ENCODE measurements around the gene TAGLN2. TPM values are rescaled to one million over a fixed set of nuclear protein-coding genes. Genes with fewer than 3 reads are reported as not detected.

Gene TAGLN2
- total RNA-seq, 1 donor from 2014 or later, result 20.1 TPM

DNA sequence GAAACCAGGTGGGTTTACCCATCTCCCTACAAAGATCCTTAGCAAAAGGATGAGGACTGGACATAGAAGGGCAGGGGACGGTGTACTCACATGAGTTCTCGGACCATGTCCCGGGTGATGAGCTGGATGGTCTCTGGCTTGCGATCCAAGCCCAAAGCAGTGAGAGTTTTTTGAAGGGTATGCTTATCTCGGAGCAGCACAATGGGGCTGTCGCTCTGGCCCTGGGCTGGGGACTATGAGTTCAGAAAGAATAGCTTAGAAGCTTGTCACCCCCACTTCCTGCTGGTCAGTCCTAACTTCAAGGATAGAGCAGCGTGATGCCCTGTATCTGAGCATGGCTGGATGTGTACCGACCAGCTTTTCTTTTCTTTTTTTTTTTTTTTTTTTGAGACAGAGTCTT is 34.9 kb downstream of the TAGLN2 start:
- Mint-ChIP-seq H3K27me3 (ENCODE audit: low read depth) (peaks cover 35% of the 10 kb centered on the region), H3K27ac (ENCODE audit: unreplicated experiment) (no peak overlapping the region), H3K9me3 (no peaks in the 10 kb centered on the region), H3K4me1 (peaks cover 9% of the 10 kb centered on the region), H3K4me3 (no peak overlapping the region), H3K36me3 (ENCODE audit: low read depth) (no peaks in the 10 kb centered on the region)
- DNase-seq (ENCODE audit: low read depth, low spot score), result no peak
- TF ChIP-seq CTCF (conservative IDR thresholded peaks at IDR 0.05), result no peak

DNA sequence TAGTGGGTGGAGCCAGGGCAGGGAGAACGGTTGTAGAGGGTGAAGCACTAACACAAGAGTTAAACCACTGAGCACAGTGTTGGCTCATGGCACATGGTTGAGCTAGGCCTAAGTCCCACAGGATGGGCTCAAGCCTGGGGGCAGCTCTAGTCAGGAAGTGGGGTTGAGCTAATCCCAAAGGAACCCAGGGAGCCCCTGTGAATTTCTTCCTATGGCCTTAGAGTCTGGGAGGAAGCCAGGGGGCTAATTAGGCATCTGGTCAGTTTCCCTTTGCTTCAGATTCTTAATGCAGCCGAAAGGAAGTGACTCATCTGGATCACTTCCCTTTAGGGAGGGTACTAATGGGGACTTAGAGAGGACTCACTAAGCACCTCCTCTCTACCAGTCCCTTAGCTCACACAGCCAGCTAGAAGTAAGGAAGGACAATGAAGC is 35.5 kb downstream of the TAGLN2 start:
- no peak for DNase-seq (ENCODE audit: low read depth, low spot score)
- Mint-ChIP-seq H3K4me1 (peaks cover 9% of the 10 kb centered on the region), H3K4me3 (no peak overlapping the region), H3K9me3 (no peaks in the 10 kb centered on the region), H3K27ac (ENCODE audit: unreplicated experiment) (no peak overlapping the region), H3K27me3 (ENCODE audit: low read depth) (peaks cover 33% of the 10 kb centered on the region), H3K36me3 (ENCODE audit: low read depth) (no peaks in the 10 kb centered on the region)
- TF ChIP-seq CTCF (conservative IDR thresholded peaks at IDR 0.05), result no peak

DNA sequence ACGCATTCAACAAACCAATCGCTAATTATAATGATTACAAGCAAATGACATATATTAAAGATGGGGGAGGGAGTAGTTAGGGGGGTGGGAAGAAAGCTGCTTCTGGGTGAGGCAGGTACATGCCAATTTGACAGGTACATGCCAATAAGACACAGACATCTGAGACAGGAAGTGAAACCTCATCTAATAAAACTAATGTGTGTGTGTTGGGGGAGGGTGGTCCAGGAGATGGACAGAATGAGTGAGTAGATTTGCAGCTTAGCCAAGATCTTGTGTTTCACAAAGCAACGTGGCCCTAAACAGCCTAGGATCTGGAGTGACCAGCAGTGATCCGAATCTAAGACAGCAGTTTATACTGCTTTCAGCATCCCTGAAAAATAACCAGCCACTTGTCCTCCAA is 36.1 kb downstream of the TAGLN2 start:
- Mint-ChIP-seq H3K4me3 (no peak overlapping the region), H3K9me3 (no peaks in the 10 kb centered on the region), H3K27ac (ENCODE audit: unreplicated experiment) (no peak overlapping the region), H3K27me3 (ENCODE audit: low read depth) (peaks cover 33% of the 10 kb centered on the region), H3K4me1 (peaks cover 9% of the 10 kb centered on the region), H3K36me3 (ENCODE audit: low read depth) (no peaks in the 10 kb centered on the region)
- DNase-seq (ENCODE audit: low read depth, low spot score), result no peak
- TF ChIP-seq CTCF (conservative IDR thresholded peaks at IDR 0.05), result no peak

GRCh38 chr1:159884296-159884695 is 41.0 kb downstream of the TAGLN2 start:
- Mint-ChIP-seq H3K4me3 (no peak overlapping the region), H3K9me3 (no peaks in the 10 kb centered on the region), H3K27me3 (ENCODE audit: low read depth) (peaks cover 19% of the 10 kb centered on the region), H3K4me1 (no peaks in the 10 kb centered on the region), H3K36me3 (ENCODE audit: low read depth) (no peaks in the 10 kb centered on the region), H3K27ac (ENCODE audit: unreplicated experiment) (no peak overlapping the region)
- no peak for DNase-seq (ENCODE audit: low read depth, low spot score)
- no peak for TF ChIP-seq CTCF (conservative IDR thresholded peaks at IDR 0.05)

- TF ChIP-seq CTCF (conservative IDR thresholded peaks at IDR 0.05), result no peak
- H3K4me3 Mint-ChIP-seq, result no peak overlapping the region
- peaks cover 24% of the 10 kb centered on the region for H3K27me3 Mint-ChIP-seq (ENCODE audit: low read depth)
- H3K36me3 Mint-ChIP-seq (ENCODE audit: low read depth), result no peaks in the 10 kb centered on the region
- no peak for DNase-seq (ENCODE audit: low read depth, low spot score)
- H3K4me1 Mint-ChIP-seq, result no peaks in the 10 kb centered on the region
- no peak overlapping the region for H3K27ac Mint-ChIP-seq (ENCODE audit: unreplicated experiment)
- no peaks in the 10 kb centered on the region for H3K9me3 Mint-ChIP-seq
These were observed 42.2 kb downstream of the TAGLN2 start for GRCh38 chr1:159883134-159883533.

DNA sequence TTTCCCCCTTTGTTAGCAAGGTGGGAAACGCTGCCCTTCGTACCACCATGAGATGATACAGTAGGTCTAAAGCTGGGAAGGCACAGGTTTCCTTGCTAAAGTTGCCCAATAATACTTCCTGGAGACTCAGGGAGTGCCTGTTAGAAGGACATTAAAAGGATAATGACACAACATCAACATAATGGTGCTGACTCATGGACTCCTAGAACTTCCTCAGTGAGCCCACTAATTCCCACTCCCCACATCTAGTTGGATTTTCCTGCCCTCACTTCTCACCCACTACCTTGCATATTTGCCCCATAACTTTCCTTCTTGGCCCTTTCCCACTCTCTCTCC is 42.8 kb downstream of the TAGLN2 start:
- Mint-ChIP-seq H3K9me3 (no peaks in the 10 kb centered on the region), H3K27me3 (ENCODE audit: low read depth) (peaks cover 21% of the 10 kb centered on the region), H3K4me3 (no peak overlapping the region), H3K4me1 (no peaks in the 10 kb centered on the region), H3K36me3 (ENCODE audit: low read depth) (no peaks in the 10 kb centered on the region), H3K27ac (ENCODE audit: unreplicated experiment) (no peak overlapping the region)
- no peak for DNase-seq (ENCODE audit: low read depth, low spot score)
- TF ChIP-seq CTCF (conservative IDR thresholded peaks at IDR 0.05), result no peak

Measured in neural crest cell (in vitro differentiated cells).